ENCODE results near the gene LPP. TPM values are rescaled to one million over a fixed set of nuclear protein-coding genes. Genes with fewer than 3 reads are reported as not detected.

Gene LPP
- polyA plus RNA-seq, 2 of the 4 experiments (the other 2 are of a cell fraction) = 11.0 to 30.8 TPM

DNA sequence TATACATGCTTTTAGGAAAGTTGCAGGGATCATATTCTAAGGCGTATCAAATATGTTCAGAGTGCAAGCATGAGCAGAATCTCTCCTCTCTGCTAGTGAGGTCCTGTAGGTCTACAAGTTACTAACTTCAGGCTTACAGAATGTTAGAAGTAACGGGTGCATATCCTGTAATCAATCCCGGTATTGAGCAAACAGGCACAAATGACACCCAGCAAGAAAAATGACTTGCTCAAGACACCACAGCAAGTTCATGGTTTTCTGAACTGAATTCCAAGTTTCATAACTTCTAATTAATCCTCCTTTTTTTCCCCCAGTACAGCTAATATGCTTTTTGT lies 663.9 kb downstream of the LPP start:
- WGBS (ENCODE audit: missing lambda C conversion rate) = 87% methylated on average over 3 of the region's 3 CpGs
- ATAC-seq = no peak
- H3K4me3 ChIP-seq = no peak overlapping the region
- TF ChIP-seq, protein P1, sequence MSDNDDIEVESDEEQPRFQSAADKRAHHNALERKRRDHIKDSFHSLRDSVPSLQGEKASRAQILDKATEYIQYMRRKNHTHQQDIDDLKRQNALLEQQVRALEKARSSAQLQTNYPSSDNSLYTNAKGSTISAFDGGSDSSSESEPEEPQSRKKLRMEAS (IDR thresholded peaks at IDR 0.05) = no peak
- TF ChIP-seq TFCP2L1 (CRISPR knock-in tag; IDR thresholded peaks at IDR 0.05) (no peak), HOXA7 (CRISPR knock-in tag; IDR thresholded peaks at IDR 0.05) (no peak), NFE2L2 (conservative IDR thresholded peaks at IDR 0.05; ENCODE audit: low read length) (no peak), KDM1A (IDR thresholded peaks at IDR 0.05; ENCODE audit: low read depth) (no peak), POLR2A (IDR thresholded peaks at IDR 0.05; ENCODE audit: low read length) (no peak), RFX5 (IDR thresholded peaks at IDR 0.05) (no peak), FOSL2 (IDR thresholded peaks at IDR 0.05) (no peak), FOSL2 (CRISPR knock-in tag; IDR thresholded peaks at IDR 0.05) (no peak), CHD2 (IDR thresholded peaks at IDR 0.05; ENCODE audit: low read length, partially characterized antibody) (no peak), RAD21 (conservative IDR thresholded peaks at IDR 0.05 in 1 of 2, IDR thresholded peaks at IDR 0.05 in 1 of 2) (no peak), FOXS1 (CRISPR knock-in tag; IDR thresholded peaks at IDR 0.05) (no peak), EHMT2 (IDR thresholded peaks at IDR 0.05; ENCODE audit: low read depth) (no peak), HDAC2 (IDR thresholded peaks at IDR 0.05) (no peak), ZNF302 (CRISPR knock-in tag; IDR thresholded peaks at IDR 0.05) (no peak)
- TF ChIP-seq, protein P2, sequence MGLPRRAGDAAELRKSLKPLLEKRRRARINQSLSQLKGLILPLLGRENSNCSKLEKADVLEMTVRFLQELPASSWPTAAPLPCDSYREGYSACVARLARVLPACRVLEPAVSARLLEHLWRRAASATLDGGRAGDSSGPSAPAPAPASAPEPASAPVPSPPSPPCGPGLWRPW (IDR thresholded peaks at IDR 0.05) = no peak
- TF ChIP-seq, protein P3, sequence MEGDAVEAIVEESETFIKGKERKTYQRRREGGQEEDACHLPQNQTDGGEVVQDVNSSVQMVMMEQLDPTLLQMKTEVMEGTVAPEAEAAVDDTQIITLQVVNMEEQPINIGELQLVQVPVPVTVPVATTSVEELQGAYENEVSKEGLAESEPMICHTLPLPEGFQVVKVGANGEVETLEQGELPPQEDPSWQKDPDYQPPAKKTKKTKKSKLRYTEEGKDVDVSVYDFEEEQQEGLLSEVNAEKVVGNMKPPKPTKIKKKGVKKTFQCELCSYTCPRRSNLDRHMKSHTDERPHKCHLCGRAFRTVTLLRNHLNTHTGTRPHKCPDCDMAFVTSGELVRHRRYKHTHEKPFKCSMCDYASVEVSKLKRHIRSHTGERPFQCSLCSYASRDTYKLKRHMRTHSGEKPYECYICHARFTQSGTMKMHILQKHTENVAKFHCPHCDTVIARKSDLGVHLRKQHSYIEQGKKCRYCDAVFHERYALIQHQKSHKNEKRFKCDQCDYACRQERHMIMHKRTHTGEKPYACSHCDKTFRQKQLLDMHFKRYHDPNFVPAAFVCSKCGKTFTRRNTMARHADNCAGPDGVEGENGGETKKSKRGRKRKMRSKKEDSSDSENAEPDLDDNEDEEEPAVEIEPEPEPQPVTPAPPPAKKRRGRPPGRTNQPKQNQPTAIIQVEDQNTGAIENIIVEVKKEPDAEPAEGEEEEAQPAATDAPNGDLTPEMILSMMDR (IDR thresholded peaks at IDR 0.05) = no peak
- TF ChIP-seq, protein P4, sequence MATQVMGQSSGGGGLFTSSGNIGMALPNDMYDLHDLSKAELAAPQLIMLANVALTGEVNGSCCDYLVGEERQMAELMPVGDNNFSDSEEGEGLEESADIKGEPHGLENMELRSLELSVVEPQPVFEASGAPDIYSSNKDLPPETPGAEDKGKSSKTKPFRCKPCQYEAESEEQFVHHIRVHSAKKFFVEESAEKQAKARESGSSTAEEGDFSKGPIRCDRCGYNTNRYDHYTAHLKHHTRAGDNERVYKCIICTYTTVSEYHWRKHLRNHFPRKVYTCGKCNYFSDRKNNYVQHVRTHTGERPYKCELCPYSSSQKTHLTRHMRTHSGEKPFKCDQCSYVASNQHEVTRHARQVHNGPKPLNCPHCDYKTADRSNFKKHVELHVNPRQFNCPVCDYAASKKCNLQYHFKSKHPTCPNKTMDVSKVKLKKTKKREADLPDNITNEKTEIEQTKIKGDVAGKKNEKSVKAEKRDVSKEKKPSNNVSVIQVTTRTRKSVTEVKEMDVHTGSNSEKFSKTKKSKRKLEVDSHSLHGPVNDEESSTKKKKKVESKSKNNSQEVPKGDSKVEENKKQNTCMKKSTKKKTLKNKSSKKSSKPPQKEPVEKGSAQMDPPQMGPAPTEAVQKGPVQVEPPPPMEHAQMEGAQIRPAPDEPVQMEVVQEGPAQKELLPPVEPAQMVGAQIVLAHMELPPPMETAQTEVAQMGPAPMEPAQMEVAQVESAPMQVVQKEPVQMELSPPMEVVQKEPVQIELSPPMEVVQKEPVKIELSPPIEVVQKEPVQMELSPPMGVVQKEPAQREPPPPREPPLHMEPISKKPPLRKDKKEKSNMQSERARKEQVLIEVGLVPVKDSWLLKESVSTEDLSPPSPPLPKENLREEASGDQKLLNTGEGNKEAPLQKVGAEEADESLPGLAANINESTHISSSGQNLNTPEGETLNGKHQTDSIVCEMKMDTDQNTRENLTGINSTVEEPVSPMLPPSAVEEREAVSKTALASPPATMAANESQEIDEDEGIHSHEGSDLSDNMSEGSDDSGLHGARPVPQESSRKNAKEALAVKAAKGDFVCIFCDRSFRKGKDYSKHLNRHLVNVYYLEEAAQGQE (IDR thresholded peaks at IDR 0.05) = no peak
- TF ChIP-seq, protein P5, sequence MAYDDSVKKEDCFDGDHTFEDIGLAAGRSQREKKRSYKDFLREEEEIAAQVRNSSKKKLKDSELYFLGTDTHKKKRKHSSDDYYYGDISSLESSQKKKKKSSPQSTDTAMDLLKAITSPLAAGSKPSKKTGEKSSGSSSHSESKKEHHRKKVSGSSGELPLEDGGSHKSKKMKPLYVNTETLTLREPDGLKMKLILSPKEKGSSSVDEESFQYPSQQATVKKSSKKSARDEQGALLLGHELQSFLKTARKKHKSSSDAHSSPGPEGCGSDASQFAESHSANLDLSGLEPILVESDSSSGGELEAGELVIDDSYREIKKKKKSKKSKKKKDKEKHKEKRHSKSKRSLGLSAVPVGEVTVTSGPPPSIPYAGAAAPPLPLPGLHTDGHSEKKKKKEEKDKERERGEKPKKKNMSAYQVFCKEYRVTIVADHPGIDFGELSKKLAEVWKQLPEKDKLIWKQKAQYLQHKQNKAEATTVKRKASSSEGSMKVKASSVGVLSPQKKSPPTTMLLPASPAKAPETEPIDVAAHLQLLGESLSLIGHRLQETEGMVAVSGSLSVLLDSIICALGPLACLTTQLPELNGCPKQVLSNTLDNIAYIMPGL (CRISPR knock-in tag; IDR thresholded peaks at IDR 0.05; ENCODE audit: borderline replicate concordance) = no peak
- TF ChIP-seq, protein P6, sequence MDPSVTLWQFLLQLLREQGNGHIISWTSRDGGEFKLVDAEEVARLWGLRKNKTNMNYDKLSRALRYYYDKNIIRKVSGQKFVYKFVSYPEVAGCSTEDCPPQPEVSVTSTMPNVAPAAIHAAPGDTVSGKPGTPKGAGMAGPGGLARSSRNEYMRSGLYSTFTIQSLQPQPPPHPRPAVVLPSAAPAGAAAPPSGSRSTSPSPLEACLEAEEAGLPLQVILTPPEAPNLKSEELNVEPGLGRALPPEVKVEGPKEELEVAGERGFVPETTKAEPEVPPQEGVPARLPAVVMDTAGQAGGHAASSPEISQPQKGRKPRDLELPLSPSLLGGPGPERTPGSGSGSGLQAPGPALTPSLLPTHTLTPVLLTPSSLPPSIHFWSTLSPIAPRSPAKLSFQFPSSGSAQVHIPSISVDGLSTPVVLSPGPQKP (IDR thresholded peaks at IDR 0.05; ENCODE audit: low read depth, low read length) = no peak
- H3K4me1 ChIP-seq = no peaks in the 10 kb centered on the region
- H3K27ac ChIP-seq = no peak overlapping the region
- POLR2A ChIA-PET = no interaction called here
- H3K4me2 ChIP-seq = no peak overlapping the region
- no peak for DNase-seq (ENCODE audit: low read depth in 1 of 2, low spot score in 1 of 2)
- CTCF ChIA-PET = no interaction called here
- no peaks in the 10 kb centered on the region for H3K9me3 ChIP-seq
- no peak for FAIRE-seq
